Lower leg skin (tissue), 4 donors: ENCODE data around the gene CCNK. TPM values are rescaled to one million over a fixed set of nuclear protein-coding genes. Genes with fewer than 3 reads are reported as not detected.

Experiments used
- DNase-seq, 2 donors: peaks; one replicate each; pipeline ENCODE4 v3.0.0-alpha.2; 2019; ENCODE audit warnings: low spot score in 2 of 2
- H3K4me3 ChIP-seq: fragments of 200-600 bp; sonication (generic); 2 replicates; pipeline ENCODE4 v1.5.1; 2017; ENCODE audit warnings: mild to moderate bottlenecking, low read depth; ENCODE audit not compliant: poor library complexity, severe bottlenecking
- CTCF ChIP-seq, 3 donors: fragments of 450-650 bp; IDR thresholded peaks; one replicate each; pipeline ENCODE4 v1.5.1; 2016; ENCODE audit warnings: antibody characterized with exemption in 3 of 3, mild to moderate bottlenecking in 3 of 3, moderate library complexity in 2 of 3
- POLR2A ChIP-seq, 2 donors: fragments of 450-650 bp; IDR thresholded peaks; one replicate each; pipeline ENCODE4 v1.6.1; 2016 to 2017; ENCODE audit warnings: antibody characterized with exemption in 2 of 2, mild to moderate bottlenecking in 1 of 2, moderate library complexity in 1 of 2
- WGBS, 2 donors: methylation state at CpG; one replicate each; pipeline ENCODE4 v1.1.5; 2018; 5-methylcytosine and 5-hydroxymethylcytosine counted together
- intact Hi-C: fragments of 100-400 bp; cut with DNase I; formaldehyde crosslinking; loops from one replicate; pipeline ENCODE4 v1.15.0; 2023; ENCODE audit warnings: low total_unique reads
- total RNA-seq, 4 donors: library from RNA; depleted of rRNA; stranded (reverse); fragments of >200 nt; gene quantifications; one replicate each; pipeline ENCODE4 v1.1.0, GENCODE V29; 2016

The CCNK gene
- total RNA-seq, 4 donors from 2014 or later: 15.0 to 29.4 (median 25.3) TPM

DNA sequence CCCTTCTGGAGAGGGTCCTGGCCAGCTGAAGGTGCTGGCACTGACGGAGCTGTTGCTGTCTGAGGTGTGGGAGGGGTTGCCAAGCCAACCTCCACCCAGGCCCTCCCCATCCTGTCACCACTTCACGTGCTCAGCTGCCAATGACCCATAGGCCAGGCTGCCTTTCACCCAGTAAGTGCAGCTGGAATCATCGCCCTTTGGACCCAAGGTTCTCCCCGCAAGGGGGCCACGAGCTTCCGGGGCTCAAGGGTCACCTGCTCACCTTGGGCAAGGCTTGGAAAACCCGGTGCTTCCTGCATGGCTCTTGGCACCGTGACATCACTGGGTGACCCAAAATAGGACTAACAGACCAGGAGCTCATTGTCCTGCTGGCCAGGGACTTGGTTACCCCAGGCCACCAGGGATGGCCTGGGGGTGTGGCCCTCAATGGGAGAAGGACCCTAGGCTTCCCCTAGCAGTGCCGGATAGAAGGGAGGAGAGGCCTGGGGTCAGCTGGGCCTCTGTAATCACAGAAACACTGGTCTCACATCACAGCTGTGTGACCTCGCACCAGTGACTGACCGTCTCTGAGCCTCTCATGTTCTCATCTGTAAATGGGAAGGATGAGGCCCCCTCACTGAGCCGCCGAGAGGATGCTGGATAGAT, 71.5 kb downstream of the CCNK start:
- intact Hi-C loops: no loop called here
- no peak for DNase-seq
- no peak overlapping the region for H3K4me3 ChIP-seq
- TF ChIP-seq CTCF (IDR thresholded peaks at IDR 0.05): no peak
- TF ChIP-seq POLR2A (IDR thresholded peaks at IDR 0.05): no peak
- 74 to 82% methylated on average over 12 to 13 of the region's 13 CpGs for WGBS, 2 donors

DNA sequence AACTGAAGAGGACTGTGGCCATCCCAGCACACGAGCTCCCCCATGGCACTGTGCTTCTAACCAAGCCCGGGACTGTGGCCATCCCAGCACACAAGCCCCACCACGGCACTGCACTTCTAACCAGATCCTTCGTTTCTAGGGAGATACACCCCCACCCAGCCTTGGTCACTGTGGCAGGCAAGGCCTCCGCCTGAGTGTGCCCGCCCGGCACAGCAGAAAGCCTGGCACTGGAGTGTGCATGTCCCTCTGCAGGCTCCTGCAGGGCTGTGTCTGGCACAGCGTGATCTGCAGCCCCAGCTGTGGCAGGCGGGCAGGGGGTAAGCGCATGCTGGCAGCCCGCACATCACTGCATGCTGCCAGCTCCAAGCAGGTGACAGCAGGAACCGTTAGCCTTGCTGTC, 73.0 kb downstream of the CCNK start:
- intact Hi-C loops: no loop called here
- no peak overlapping the region for H3K4me3 ChIP-seq
- TF ChIP-seq POLR2A (IDR thresholded peaks at IDR 0.05): no peak
- no peak for TF ChIP-seq CTCF (IDR thresholded peaks at IDR 0.05)
- no peak for DNase-seq
- WGBS, 2 donors: 74 to 79% methylated on average over 11 to 12 of the region's 12 CpGs

DNA sequence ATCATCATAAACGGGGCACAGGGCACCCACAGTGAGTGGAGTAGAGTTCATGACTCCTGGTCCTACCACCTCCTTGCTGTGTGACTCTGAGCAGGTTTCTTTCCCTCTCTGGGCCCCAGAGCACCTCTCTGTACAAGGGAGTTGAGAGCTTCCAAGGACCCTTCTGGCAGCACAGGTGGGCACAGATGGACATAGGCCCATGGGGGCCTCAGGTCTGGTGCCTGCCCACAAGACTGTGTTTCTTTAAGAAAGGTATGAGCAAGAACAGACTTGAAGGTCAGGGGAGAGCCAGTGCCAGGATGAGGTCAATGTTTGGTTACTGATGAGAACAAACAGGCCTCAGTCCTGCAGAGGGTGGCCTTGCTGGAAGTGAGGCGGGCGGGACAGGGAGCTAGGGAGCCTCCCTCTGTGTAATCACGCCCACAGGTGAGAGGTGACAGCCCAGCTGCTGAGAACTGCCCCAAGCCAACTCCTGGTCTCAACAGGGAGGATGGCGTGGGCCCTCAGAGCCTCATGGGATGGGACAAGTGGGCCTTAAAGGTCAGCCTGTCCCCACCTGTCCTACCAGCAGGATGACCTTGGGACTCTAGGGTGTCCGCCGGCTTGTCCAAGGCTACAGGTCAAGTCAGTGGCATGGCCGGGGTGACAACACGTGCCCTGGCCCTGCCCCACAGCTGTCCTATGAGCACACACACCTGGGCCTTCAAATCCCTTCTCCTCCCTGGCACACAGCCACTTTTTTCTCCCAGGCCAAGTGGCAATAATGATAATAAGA, 73.7 kb downstream of the CCNK start:
- DNase-seq: no peak
- 73 to 80% methylated on average over 9 of the region's 9 CpGs for WGBS, 2 donors
- intact Hi-C loops: no loop called here

GRCh38 chr14:99556134-99556791, 75.1 kb downstream of the CCNK start:
- TF ChIP-seq POLR2A (IDR thresholded peaks at IDR 0.05) (no peak), CTCF (IDR thresholded peaks at IDR 0.05) (no peak)
- intact Hi-C loops: no loop called here
- DNase-seq: no peak
- H3K4me3 ChIP-seq: no peak overlapping the region
- 92 to 96% methylated on average over 10 of the region's 10 CpGs for WGBS, 2 donors

More for the DNA sequence above, 73.7 kb downstream of the CCNK start:
- H3K4me3 ChIP-seq: no peak overlapping the region
- TF ChIP-seq POLR2A (IDR thresholded peaks at IDR 0.05): no peak
- no peak for TF ChIP-seq CTCF (IDR thresholded peaks at IDR 0.05)

DNA sequence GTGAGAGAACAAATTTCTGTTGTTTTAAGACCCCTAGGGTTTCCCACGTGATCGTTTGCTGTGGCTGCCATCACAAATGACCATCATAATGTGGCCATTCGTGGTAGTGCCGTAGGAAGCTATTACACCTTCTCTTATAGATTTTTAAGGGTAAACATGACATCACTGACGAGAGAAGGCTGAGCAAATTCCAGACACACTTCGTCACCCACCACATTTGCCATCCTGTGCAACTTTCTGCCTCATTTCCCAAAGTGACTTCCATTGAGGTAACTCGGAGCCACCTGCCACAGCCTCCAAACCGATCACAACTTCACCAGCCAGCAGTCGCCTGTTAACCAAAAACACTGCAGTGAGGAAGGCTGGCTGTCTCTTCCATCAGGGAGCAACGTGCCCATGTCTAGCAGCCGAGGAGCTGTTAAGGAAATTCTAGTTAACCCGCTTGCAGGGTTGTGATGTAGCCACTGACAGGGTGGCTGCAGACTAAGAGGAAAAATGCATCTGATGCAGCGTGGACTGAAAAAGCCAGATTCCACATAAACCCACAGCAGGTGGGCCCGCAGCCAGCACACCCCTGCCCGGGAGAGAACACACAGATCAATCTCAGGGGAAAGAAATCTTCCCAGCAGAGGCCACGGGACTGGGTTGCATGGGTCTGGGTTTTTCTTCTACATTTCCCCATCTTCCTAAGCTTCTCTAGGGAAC, 78.2 kb downstream of the CCNK start:
- intact Hi-C loops: no loop called here
- DNase-seq: no peak
- TF ChIP-seq CTCF (IDR thresholded peaks at IDR 0.05) (no peak), POLR2A (IDR thresholded peaks at IDR 0.05) (no peak)
- H3K4me3 ChIP-seq: no peak overlapping the region
- 88 to 92% methylated on average over 16 of the region's 16 CpGs for WGBS, 2 donors
